Measurements from ENCODE around the gene COG7.

The COG7 gene

GRCh38 chr16:23375643-23376042 lies 77.3 kb downstream of the COG7 start:
- no peak for ATAC-seq
- TF ChIP-seq RARB (CRISPR knock-in tag; IDR thresholded peaks at IDR 0.05): no peak
- TF ChIP-seq POU6F1 (CRISPR knock-in tag; IDR thresholded peaks at IDR 0.05; ENCODE audit: borderline replicate concordance, low read depth): no peak
- TF ChIP-seq ZNF565 (CRISPR knock-in tag; conservative IDR thresholded peaks at IDR 0.05; ENCODE audit: low read depth): no peak
- TF ChIP-seq ESRRG (CRISPR knock-in tag; IDR thresholded peaks at IDR 0.05): no peak
- no peak for TF ChIP-seq SNAI2 (CRISPR knock-in tag; IDR thresholded peaks at IDR 0.05)
- TF ChIP-seq TOX (CRISPR knock-in tag; IDR thresholded peaks at IDR 0.05; ENCODE audit: borderline replicate concordance): no peak
- no peak for TF ChIP-seq GLIS3 (CRISPR knock-in tag; IDR thresholded peaks at IDR 0.05)
- no peak for TF ChIP-seq PPARA (CRISPR knock-in tag; IDR thresholded peaks at IDR 0.05; ENCODE audit: borderline replicate concordance)
- no peak for TF ChIP-seq CSRNP3 (CRISPR knock-in tag; IDR thresholded peaks at IDR 0.05)
- no peak for TF ChIP-seq TSHZ2 (CRISPR knock-in tag; IDR thresholded peaks at IDR 0.05)
- no peak for TF ChIP-seq ZFP3 (CRISPR knock-in tag; IDR thresholded peaks at IDR 0.05)
- no peak for TF ChIP-seq ZNF70 (CRISPR knock-in tag; IDR thresholded peaks at IDR 0.05)

GRCh38 chr16:23374721-23375510 lies 78.1 kb downstream of the COG7 start:
- ATAC-seq: 0 out of 3 replicates have a peak, but pooled peaks have one; percentile 15
- TF ChIP-seq TCF4 (CRISPR knock-in tag; IDR thresholded peaks at IDR 0.05; ENCODE audit: borderline replicate concordance) (no peak), ZFP30 (CRISPR knock-in tag; IDR thresholded peaks at IDR 0.05) (no peak), ESRRG (CRISPR knock-in tag; IDR thresholded peaks at IDR 0.05) (no peak), ARNTL (CRISPR knock-in tag; IDR thresholded peaks at IDR 0.05; ENCODE audit: borderline replicate concordance, low read depth) (no peak), ZC3H10 (CRISPR knock-in tag; IDR thresholded peaks at IDR 0.05) (no peak), PPARA (CRISPR knock-in tag; IDR thresholded peaks at IDR 0.05; ENCODE audit: borderline replicate concordance) (no peak), CREB5 (CRISPR knock-in tag; IDR thresholded peaks at IDR 0.05; ENCODE audit: low read depth) (no peak), CSRNP3 (CRISPR knock-in tag; IDR thresholded peaks at IDR 0.05) (no peak), OSR1 (CRISPR knock-in tag; IDR thresholded peaks at IDR 0.05) (no peak), ZNF70 (CRISPR knock-in tag; IDR thresholded peaks at IDR 0.05) (no peak), ZFP3 (CRISPR knock-in tag; IDR thresholded peaks at IDR 0.05) (no peak), TSHZ2 (CRISPR knock-in tag; IDR thresholded peaks at IDR 0.05) (no peak), TOX (CRISPR knock-in tag; IDR thresholded peaks at IDR 0.05; ENCODE audit: borderline replicate concordance) (no peak), POU6F1 (CRISPR knock-in tag; IDR thresholded peaks at IDR 0.05; ENCODE audit: borderline replicate concordance, low read depth) (no peak)
